ENCODE measurements around the gene STK38. TPM values are rescaled to one million over a fixed set of nuclear protein-coding genes. Genes with fewer than 3 reads are reported as not detected.
"Not testable (repeated sequence)": the region's sequence is repeated elsewhere in the genome, so short reads cannot be mapped to it uniquely, and the experiment has no call there.

STK38 gene
- total RNA-seq, 1 experiment from 2014 or later, result 25.7 TPM

DNA sequence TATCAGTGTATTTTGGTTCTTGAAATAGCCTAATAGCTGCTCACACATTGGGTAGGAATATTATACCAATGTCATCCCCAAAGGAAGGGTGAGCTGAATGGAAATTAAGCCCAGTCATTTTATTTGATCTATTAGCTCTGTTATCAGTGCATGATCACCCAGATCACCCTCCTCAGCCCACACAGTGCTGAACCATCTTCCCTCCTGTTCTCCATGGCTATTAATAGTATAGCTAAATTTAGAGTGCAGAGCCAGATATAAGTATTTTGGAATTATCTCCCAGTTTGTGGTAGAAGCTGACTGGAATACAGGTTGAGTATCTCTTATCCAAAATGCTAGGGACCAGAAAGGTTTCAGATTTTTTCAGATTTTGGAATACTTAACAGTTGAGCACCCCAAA, 59.1 kb downstream of the STK38 start:
- Histone ChIP-seq H3K27me3 (ENCODE audit: low read length) (no peaks in the 10 kb centered on the region), H3K4me2 (ENCODE audit: low read length) (no peak overlapping the region), H3K79me2 (ENCODE audit: low read length) (no peaks in the 10 kb centered on the region), H3F3A (ENCODE audit: low read length, unreplicated experiment) (no peaks in the 10 kb centered on the region), H3K36me3 (ENCODE audit: low read depth, low read length) (peaks cover 4% of the 10 kb centered on the region; the same call in 1 of the 2 replicates), H3K4me1 (ENCODE audit: insufficient read depth, low read length) (no peaks in the 10 kb centered on the region), H4K20me1 (ENCODE audit: low read length) (no peaks in the 10 kb centered on the region), H3K9ac (ENCODE audit: low read length) (no peak overlapping the region), H3K4me3 (ENCODE audit: low read length) (no peak overlapping the region), H3K27ac (ENCODE audit: low read length) (no peak overlapping the region), H3K9me3 (ENCODE audit: low read length) (no peaks in the 10 kb centered on the region), H2AFZ (ENCODE audit: low read length) (no peak overlapping the region), H3K9me2 (replicated peaks; ENCODE audit: low read length) (no peaks in the 10 kb centered on the region)
- no TSS peak for BruUV-seq (replicated peaks)
- ChIA-PET CTCF (no interaction called here), POLR2A (ENCODE audit: unreplicated experiment) (no interaction called here)
- TF ChIP-seq EZH2 (IDR thresholded peaks at IDR 0.05; ENCODE audit: low read length, unreplicated experiment), result no peak
- TF ChIP-seq, protein P1, sequence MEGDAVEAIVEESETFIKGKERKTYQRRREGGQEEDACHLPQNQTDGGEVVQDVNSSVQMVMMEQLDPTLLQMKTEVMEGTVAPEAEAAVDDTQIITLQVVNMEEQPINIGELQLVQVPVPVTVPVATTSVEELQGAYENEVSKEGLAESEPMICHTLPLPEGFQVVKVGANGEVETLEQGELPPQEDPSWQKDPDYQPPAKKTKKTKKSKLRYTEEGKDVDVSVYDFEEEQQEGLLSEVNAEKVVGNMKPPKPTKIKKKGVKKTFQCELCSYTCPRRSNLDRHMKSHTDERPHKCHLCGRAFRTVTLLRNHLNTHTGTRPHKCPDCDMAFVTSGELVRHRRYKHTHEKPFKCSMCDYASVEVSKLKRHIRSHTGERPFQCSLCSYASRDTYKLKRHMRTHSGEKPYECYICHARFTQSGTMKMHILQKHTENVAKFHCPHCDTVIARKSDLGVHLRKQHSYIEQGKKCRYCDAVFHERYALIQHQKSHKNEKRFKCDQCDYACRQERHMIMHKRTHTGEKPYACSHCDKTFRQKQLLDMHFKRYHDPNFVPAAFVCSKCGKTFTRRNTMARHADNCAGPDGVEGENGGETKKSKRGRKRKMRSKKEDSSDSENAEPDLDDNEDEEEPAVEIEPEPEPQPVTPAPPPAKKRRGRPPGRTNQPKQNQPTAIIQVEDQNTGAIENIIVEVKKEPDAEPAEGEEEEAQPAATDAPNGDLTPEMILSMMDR (conservative IDR thresholded peaks at IDR 0.05; ENCODE audit: low read depth, low read length), result no peak
- TF ChIP-seq EZH2phosphoT487 (IDR thresholded peaks at IDR 0.05; ENCODE audit: borderline replicate concordance, low read length), result no peak
- ATAC-seq (no peak), DNase-seq (no peak)
- intact Hi-C loops (cut with micrococcal nuclease), result no loop called here

DNA sequence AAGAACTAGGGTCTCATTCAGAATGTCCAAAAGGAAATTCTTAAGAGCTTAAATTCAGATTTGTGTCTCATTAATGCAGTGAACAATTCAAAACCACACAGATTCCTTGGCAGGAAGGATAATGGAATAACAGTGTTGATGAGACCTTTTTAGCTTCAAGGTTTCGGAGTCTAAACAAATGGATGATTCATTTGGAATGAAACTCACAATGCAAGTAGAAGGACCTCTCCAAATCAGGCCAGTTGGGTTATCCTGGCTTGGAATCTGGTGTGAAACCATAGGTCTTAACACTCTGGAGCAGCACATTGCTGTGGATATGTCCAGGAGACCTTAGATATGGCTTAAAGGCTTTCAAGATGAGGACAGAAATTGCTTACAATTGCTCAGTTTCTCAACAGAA, 59.6 kb downstream of the STK38 start:
- H3K27me3 ChIP-seq (ENCODE audit: low read length), result no peaks in the 10 kb centered on the region
- no peaks in the 10 kb centered on the region for H4K20me1 ChIP-seq (ENCODE audit: low read length)
- no peak overlapping the region for H3K27ac ChIP-seq (ENCODE audit: low read length)
- H3K36me3 ChIP-seq (ENCODE audit: low read depth, low read length), result peaks cover 4% of the 10 kb centered on the region; the same call in 1 of the 2 replicates
- no peak overlapping the region for H3K9ac ChIP-seq (ENCODE audit: low read length)
- no peaks in the 10 kb centered on the region for H3K79me2 ChIP-seq (ENCODE audit: low read length)
- H3K4me3 ChIP-seq (ENCODE audit: low read length), result no peak overlapping the region
- no peak overlapping the region for H3K4me2 ChIP-seq (ENCODE audit: low read length)
- H3K4me1 ChIP-seq (ENCODE audit: insufficient read depth, low read length), result no peaks in the 10 kb centered on the region
- H2AFZ ChIP-seq (ENCODE audit: low read length), result no peak overlapping the region
- intact Hi-C loops (cut with micrococcal nuclease), result no loop called here
- H3K9me2 ChIP-seq (replicated peaks; ENCODE audit: low read length), result no peaks in the 10 kb centered on the region
- no peak for TF ChIP-seq EZH2phosphoT487 (IDR thresholded peaks at IDR 0.05; ENCODE audit: borderline replicate concordance, low read length)
- TF ChIP-seq, protein P1 (conservative IDR thresholded peaks at IDR 0.05; ENCODE audit: low read depth, low read length), result no peak
- no peak for TF ChIP-seq EZH2 (IDR thresholded peaks at IDR 0.05; ENCODE audit: low read length, unreplicated experiment)
- CTCF ChIA-PET, result no interaction called here
- no peaks in the 10 kb centered on the region for H3K9me3 ChIP-seq (ENCODE audit: low read length)
- no TSS peak for BruUV-seq (replicated peaks)
- POLR2A ChIA-PET (ENCODE audit: unreplicated experiment), result no interaction called here
- no peaks in the 10 kb centered on the region for H3F3A ChIP-seq (ENCODE audit: low read length, unreplicated experiment)
- no peak for ATAC-seq
- DNase-seq, result no peak

DNA sequence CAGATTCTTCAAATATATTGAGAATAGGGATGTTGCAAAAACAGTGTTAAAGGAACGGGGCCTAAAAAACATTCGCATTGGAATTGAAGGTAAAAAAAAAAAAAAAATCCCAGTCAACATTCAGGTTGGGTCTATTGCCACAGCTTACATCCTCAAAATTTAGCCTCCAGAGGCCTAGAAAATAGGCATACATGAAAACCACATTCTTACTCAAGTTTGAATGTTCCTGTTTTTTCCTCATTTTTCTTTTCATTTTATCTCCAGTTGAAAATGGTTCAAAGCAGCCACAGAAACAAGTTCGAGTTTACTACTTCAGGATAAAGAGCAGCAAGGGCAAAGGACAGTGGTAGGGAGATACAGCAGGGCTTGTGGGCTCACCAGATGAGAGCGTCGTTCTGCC, 62.5 kb downstream of the STK38 start:
- no peak overlapping the region for H3K4me3 ChIP-seq (ENCODE audit: low read length)
- intact Hi-C loops (cut with micrococcal nuclease), result no loop called here
- H3K4me2 ChIP-seq (ENCODE audit: low read length), result no peak overlapping the region
- peaks cover 16% of the 10 kb centered on the region; the same call in 1 of the 2 replicates for H3K36me3 ChIP-seq (ENCODE audit: low read depth, low read length)
- no peak overlapping the region for H3K9ac ChIP-seq (ENCODE audit: low read length)
- no peaks in the 10 kb centered on the region for H3K27me3 ChIP-seq (ENCODE audit: low read length)
- H3K9me3 ChIP-seq (ENCODE audit: low read length), result no peaks in the 10 kb centered on the region
- ATAC-seq (no peak), DNase-seq (no peak)
- TF ChIP-seq EZH2 (IDR thresholded peaks at IDR 0.05; ENCODE audit: low read length, unreplicated experiment) (no peak), EZH2phosphoT487 (IDR thresholded peaks at IDR 0.05; ENCODE audit: borderline replicate concordance, low read length) (no peak)
- TF ChIP-seq, protein P1 (conservative IDR thresholded peaks at IDR 0.05; ENCODE audit: low read depth, low read length), result no peak
- H3K27ac ChIP-seq (ENCODE audit: low read length), result no peak overlapping the region
- H3K9me2 ChIP-seq (replicated peaks; ENCODE audit: low read length), result no peaks in the 10 kb centered on the region
- no peaks in the 10 kb centered on the region for H3K4me1 ChIP-seq (ENCODE audit: insufficient read depth, low read length)
- CTCF ChIA-PET, result no interaction called here
- no peaks in the 10 kb centered on the region for H4K20me1 ChIP-seq (ENCODE audit: low read length)
- POLR2A ChIA-PET (ENCODE audit: unreplicated experiment), result no interaction called here
- no TSS peak for BruUV-seq (replicated peaks)
- H3F3A ChIP-seq (ENCODE audit: low read length, unreplicated experiment), result no peaks in the 10 kb centered on the region
- H3K79me2 ChIP-seq (ENCODE audit: low read length), result no peaks in the 10 kb centered on the region
- no peak overlapping the region for H2AFZ ChIP-seq (ENCODE audit: low read length)

DNA sequence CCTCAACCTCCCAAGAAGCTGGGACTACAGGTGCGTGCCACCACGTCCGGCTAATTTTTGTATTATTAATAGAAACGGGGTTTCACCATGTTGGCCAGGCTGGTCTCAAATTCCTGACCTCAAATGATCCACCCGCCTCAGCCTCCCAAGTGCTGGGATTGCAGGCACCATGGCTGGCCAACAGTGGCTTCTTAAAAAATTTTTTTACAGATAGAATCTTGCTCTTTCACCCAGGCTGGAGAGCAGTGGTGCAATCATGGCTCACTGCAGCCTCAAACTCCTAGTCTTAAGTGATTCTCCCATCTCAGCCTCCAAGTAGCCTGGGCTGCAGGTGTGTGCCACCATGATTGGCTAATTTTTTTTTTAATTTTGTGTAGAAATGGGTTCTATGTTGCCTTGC, 64.0 kb downstream of the STK38 start:
- H3K27me3 ChIP-seq (ENCODE audit: low read length); H3K9me3 ChIP-seq (ENCODE audit: low read length); DNase-seq; H3K4me1 ChIP-seq (ENCODE audit: insufficient read depth, low read length); H3F3A ChIP-seq (ENCODE audit: low read length, unreplicated experiment); ATAC-seq; CTCF ChIA-PET; POLR2A ChIA-PET (ENCODE audit: unreplicated experiment); intact Hi-C loops (cut with micrococcal nuclease); H3K79me2 ChIP-seq (ENCODE audit: low read length); H3K9ac ChIP-seq (ENCODE audit: low read length); H4K20me1 ChIP-seq (ENCODE audit: low read length); H3K4me2 ChIP-seq (ENCODE audit: low read length); H2AFZ ChIP-seq (ENCODE audit: low read length); H3K27ac ChIP-seq (ENCODE audit: low read length); BruUV-seq (replicated peaks); H3K4me3 ChIP-seq (ENCODE audit: low read length); H3K9me2 ChIP-seq (replicated peaks; ENCODE audit: low read length): not testable (repeated sequence)
- H3K36me3 ChIP-seq (ENCODE audit: low read depth, low read length), result peaks cover 16% of the 10 kb centered on the region; the same call in 1 of the 2 replicates
